Natural killer cell (primary cell): Measurements from ENCODE around the gene PTPN11. TPM values are rescaled to one million over a fixed set of nuclear protein-coding genes. Genes with fewer than 3 reads are reported as not detected.
"Not testable (repeated sequence)": the region's sequence is repeated elsewhere in the genome, so short reads cannot be mapped to it uniquely, and the experiment has no call there.

Experiments
- ATAC-seq, 3 donors: fragments of 150-1000 bp in 2 of 3; fragments of 200-7000 bp in 1 of 3; cut with Tn5 transposase; 1 replicate in 1 of 3; 2 replicates in 2 of 3; pipeline ENCODE4 v1.10.0; 2021; ENCODE audit warnings: mild to moderate bottlenecking in 2 of 3, moderate library complexity in 2 of 3
- DNase-seq, 2 donors: peaks; one replicate each; pipeline versions ENCODE4 v3.0.0 to v3.0.0-alpha.2; 2013 to 2021; ENCODE audit warnings: mixed read lengths in 1 of 2
- H3K27ac ChIP-seq: one replicate; pipeline ENCODE4 v1.5.1; 2013; ENCODE audit warnings: mild to moderate bottlenecking, low read length
- H3K27me3 ChIP-seq: one replicate; pipeline ENCODE4 v1.6.1; 2013; ENCODE audit warnings: low read length; ENCODE audit not compliant: control insufficient read depth, insufficient read depth
- H3K36me3 ChIP-seq: one replicate; pipeline ENCODE4 v1.6.1; 2013; ENCODE audit warnings: low read length; ENCODE audit not compliant: control insufficient read depth, insufficient read depth
- H3K4me1 ChIP-seq: one replicate; pipeline ENCODE4 v1.6.1; 2013; ENCODE audit warnings: low read length; ENCODE audit not compliant: control insufficient read depth, insufficient read depth
- H3K4me3 ChIP-seq: one replicate; pipeline ENCODE4 v1.5.1; 2013; ENCODE audit warnings: low read length
- H3K9me3 ChIP-seq: one replicate; pipeline ENCODE4 v1.6.1; 2013; ENCODE audit warnings: low read length; ENCODE audit not compliant: control insufficient read depth, insufficient read depth
- H3K27ac Mint-ChIP-seq, 2 donors: one replicate each; pipeline ENCODE4 v1.8.0; 2022; ENCODE audit warnings: mild to moderate bottlenecking in 2 of 2, mixed read lengths in 2 of 2, moderate library complexity in 1 of 2
- H3K27me3 Mint-ChIP-seq, 2 donors: one replicate each; pipeline ENCODE4 v1.8.0; 2022; ENCODE audit warnings: low read depth in 2 of 2, mixed read lengths in 2 of 2
- H3K36me3 Mint-ChIP-seq: one replicate; pipeline ENCODE4 v1.8.0; 2022; ENCODE audit warnings: mixed read lengths
- H3K4me1 Mint-ChIP-seq, 2 donors: one replicate each; pipeline ENCODE4 v1.8.0; 2022; ENCODE audit warnings: mixed read lengths in 2 of 2
- H3K4me3 Mint-ChIP-seq: one replicate; pipeline ENCODE4 v1.8.0; 2022; ENCODE audit warnings: mild to moderate bottlenecking, moderate library complexity, mixed read lengths
- H3K9me3 Mint-ChIP-seq, 2 donors: one replicate each; pipeline ENCODE4 v1.8.0; 2022; ENCODE audit warnings: mixed read lengths in 2 of 2
- WGBS: methylation state at CpG from one replicate; pipeline ENCODE4 v1.1.7; 2013; ENCODE audit warnings: missing lambda C conversion rate; ENCODE audit not compliant: insufficient coverage; 5-methylcytosine and 5-hydroxymethylcytosine counted together
- intact Hi-C: fragments of 100-400 bp; cut with micrococcal nuclease; formaldehyde crosslinking; loops from one replicate; pipeline ENCODE4 v1.14.2; 2022
- total RNA-seq, 4 donors: library from RNA; stranded (reverse); fragments of 120-200 nt in 1 of 4; gene quantifications; one replicate each; pipeline versions ENCODE4 v1.2.3 to v1.2.4, GENCODE V29; 2013 to 2022
- TF ChIP-seq, protein P1 (sequence below): fragments of 200-600 bp; IDR thresholded peaks from one replicate; pipeline ENCODE4 v1.8.0; 2022; ENCODE audit warnings: antibody characterized with exemption

The PTPN11 gene
- total RNA-seq, 3 donors from 2014 or later (not counting 1 experiment from before 2014, with no cell fraction given): 57.3 to 72.1 (median 63.8) TPM

DNA sequence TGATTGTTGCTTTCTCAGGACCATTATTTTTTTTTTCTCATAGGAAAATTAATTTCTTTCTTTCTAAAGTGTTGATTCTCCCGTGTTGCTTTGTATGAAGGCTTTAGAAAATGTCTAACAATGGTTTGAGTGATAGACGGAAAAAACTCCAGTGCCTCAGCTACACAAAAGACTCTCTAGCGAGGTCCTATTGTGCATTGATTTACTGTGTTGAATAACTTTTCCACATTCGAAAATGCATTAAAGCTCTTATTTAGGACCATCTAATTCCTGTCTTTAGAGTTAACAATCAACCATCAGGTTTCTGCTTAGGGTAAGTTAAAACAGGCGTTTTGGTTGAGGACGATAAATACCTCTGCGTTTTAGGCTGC lies 99.6 kb downstream of the PTPN11 start:
- intact Hi-C loops: no loop called here
- H3K27me3 Mint-ChIP-seq: no peaks in the 10 kb centered on the region

DNA sequence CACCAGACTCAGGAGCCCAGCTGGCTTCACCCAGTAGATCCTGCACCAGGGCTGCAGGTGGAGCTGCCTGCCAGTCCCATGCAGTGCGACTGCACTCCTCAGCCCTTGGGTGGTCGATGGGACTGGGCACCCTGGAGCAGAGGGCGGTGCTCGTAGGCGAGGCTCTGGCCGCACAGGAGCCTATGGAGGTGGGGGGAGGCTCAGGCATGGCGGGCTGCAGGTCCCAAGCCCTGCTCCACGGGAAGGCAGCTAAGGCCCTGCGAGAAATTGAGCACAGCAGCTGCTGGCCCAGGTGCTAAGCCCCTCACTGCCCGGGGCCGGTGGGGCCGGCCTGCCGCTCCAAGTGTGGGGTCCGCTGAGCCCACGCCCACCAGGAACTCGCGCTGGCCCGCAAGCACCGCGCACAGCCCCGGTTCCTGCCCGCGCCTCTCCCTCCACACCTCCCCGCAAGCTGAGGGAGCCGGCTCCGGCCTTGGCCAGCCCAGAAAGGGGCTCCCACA lies 101.1 kb downstream of the PTPN11 start:
- H3K9me3 ChIP-seq, H3K36me3 ChIP-seq, H3K27me3 ChIP-seq, DNase-seq, H3K27ac ChIP-seq, H3K4me3 ChIP-seq, H3K27me3 Mint-ChIP-seq, H3K27ac Mint-ChIP-seq, H3K9me3 Mint-ChIP-seq, H3K4me1 Mint-ChIP-seq, intact Hi-C loops, H3K36me3 Mint-ChIP-seq, ATAC-seq, H3K4me3 Mint-ChIP-seq, H3K4me1 ChIP-seq: not testable (repeated sequence)
- WGBS: 93% methylated on average over 25 of the region's 26 CpGs

More for the DNA sequence above, 99.6 kb downstream of the PTPN11 start:
- DNase-seq: no peak
- H3K4me1 ChIP-seq: no peaks in the 10 kb centered on the region
- no peak for ATAC-seq
- Mint-ChIP-seq H3K4me1 (no peaks in the 10 kb centered on the region), H3K27ac (no peak overlapping the region), H3K4me3 (no peak overlapping the region), H3K9me3 (no peaks in the 10 kb centered on the region), H3K36me3 (no peaks in the 10 kb centered on the region)
- H3K27me3 ChIP-seq: no peaks in the 10 kb centered on the region
- TF ChIP-seq, protein P1, sequence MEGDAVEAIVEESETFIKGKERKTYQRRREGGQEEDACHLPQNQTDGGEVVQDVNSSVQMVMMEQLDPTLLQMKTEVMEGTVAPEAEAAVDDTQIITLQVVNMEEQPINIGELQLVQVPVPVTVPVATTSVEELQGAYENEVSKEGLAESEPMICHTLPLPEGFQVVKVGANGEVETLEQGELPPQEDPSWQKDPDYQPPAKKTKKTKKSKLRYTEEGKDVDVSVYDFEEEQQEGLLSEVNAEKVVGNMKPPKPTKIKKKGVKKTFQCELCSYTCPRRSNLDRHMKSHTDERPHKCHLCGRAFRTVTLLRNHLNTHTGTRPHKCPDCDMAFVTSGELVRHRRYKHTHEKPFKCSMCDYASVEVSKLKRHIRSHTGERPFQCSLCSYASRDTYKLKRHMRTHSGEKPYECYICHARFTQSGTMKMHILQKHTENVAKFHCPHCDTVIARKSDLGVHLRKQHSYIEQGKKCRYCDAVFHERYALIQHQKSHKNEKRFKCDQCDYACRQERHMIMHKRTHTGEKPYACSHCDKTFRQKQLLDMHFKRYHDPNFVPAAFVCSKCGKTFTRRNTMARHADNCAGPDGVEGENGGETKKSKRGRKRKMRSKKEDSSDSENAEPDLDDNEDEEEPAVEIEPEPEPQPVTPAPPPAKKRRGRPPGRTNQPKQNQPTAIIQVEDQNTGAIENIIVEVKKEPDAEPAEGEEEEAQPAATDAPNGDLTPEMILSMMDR: no peak
- no peaks in the 10 kb centered on the region for H3K9me3 ChIP-seq
- 79% methylated on average over 7 of the region's 7 CpGs for WGBS
- H3K36me3 ChIP-seq: no peaks in the 10 kb centered on the region
- no peak overlapping the region for H3K27ac ChIP-seq
- H3K4me3 ChIP-seq: no peak overlapping the region

DNA sequence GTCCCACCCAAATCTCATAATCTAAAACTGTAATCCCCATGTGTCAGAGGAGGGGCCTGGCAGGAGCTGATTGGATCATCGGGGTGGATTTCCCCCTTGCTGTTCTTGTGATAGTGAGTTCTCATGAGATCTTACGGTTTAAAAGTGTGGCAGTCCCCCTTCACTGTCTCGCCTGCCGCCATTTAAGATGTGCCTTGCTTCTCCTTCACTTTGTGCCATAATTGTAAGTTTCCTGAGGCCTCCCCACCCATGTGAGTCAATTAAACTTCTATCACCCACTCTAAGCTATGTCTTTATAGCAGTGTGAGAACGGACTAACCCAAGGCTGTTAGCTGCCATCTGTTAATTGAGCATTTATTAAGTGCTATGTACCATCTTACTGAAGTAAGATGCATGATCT lies 105.1 kb downstream of the PTPN11 start:
- no peak overlapping the region for H3K27ac Mint-ChIP-seq
- no peaks in the 10 kb centered on the region for H3K36me3 Mint-ChIP-seq
- Histone ChIP-seq H3K36me3 (no peaks in the 10 kb centered on the region), H3K4me3 (no peak overlapping the region), H3K9me3 (no peaks in the 10 kb centered on the region), H3K27ac (no peak overlapping the region), H3K4me1 (no peaks in the 10 kb centered on the region), H3K27me3 (no peaks in the 10 kb centered on the region)
- 94% methylated on average over 4 of the region's 5 CpGs for WGBS
- TF ChIP-seq, protein P1: no peak
- ATAC-seq (no peak), DNase-seq (no peak)
- no peaks in the 10 kb centered on the region for H3K27me3 Mint-ChIP-seq
- intact Hi-C loops: no loop called here
- no peak overlapping the region for H3K4me3 Mint-ChIP-seq
- H3K9me3 Mint-ChIP-seq: no peaks in the 10 kb centered on the region
- no peaks in the 10 kb centered on the region for H3K4me1 Mint-ChIP-seq

DNA sequence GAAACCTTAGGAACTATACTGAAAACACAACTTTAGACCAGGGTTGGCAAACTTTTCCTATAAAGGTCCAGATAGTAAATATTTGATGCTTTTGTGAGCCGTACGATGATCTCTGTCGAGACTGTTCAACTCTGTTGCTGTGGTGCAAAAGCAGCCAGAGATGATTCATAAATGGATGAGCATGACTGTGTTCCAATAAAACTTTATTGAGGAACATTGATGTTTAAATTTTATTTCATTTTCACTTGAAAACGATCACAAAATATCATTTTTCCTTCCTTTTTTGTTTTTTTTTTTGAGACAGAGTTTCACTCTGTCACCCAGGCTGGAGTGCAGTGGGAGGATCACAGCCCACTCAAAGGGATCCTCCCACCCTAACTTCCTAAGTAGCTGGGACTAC lies 105.5 kb downstream of the PTPN11 start:
- no peak overlapping the region for H3K27ac ChIP-seq
- intact Hi-C loops: no loop called here
- ATAC-seq (no peak), DNase-seq (no peak)
- no peaks in the 10 kb centered on the region for H3K27me3 ChIP-seq
- no peak overlapping the region for H3K27ac Mint-ChIP-seq
- H3K4me1 Mint-ChIP-seq: no peaks in the 10 kb centered on the region
- no peak overlapping the region for H3K4me3 Mint-ChIP-seq
- TF ChIP-seq, protein P1: no peak
- H3K9me3 ChIP-seq: no peaks in the 10 kb centered on the region
- no peak overlapping the region for H3K4me3 ChIP-seq
- H3K36me3 ChIP-seq: no peaks in the 10 kb centered on the region
- H3K27me3 Mint-ChIP-seq: no peaks in the 10 kb centered on the region
- no peaks in the 10 kb centered on the region for H3K4me1 ChIP-seq
- 93% methylated on average over 4 of the region's 4 CpGs for WGBS
- H3K9me3 Mint-ChIP-seq: no peaks in the 10 kb centered on the region
- no peaks in the 10 kb centered on the region for H3K36me3 Mint-ChIP-seq
